ENCODE data around the gene LRRC53.

The LRRC53 gene

DNA sequence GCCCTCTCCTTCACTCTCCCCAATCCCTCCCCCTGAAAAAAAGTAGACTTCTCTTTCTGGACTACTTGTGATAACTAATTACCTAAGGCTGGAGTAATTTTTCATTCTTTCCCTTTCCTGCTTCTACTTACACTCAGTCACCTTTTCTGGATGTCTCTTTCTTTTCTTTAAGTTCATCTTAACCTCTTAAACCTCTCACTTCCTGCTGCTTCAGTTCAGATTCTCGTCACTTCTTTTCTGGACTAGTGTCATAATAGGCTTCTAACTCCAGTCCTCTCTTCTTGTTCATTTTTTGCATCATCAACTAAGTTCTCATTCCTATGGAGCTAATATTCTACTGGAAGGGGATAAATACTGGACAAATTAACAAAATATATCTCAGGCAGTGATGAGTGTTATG lies 75.4 kb downstream of the LRRC53 start:
- H3K27ac Mint-ChIP-seq, result no peak overlapping the region
- no peaks in the 10 kb centered on the region for H3K9me3 Mint-ChIP-seq
- H3K4me1 Mint-ChIP-seq, result peaks cover 19% of the 10 kb centered on the region
- no peaks in the 10 kb centered on the region for H3K36me3 Mint-ChIP-seq (ENCODE audit: low read depth)
- no peak for DNase-seq
- peaks cover 6% of the 10 kb centered on the region for H3K27me3 Mint-ChIP-seq (ENCODE audit: low read depth, poor library complexity)
- no peak overlapping the region for H3K4me3 Mint-ChIP-seq
- TF ChIP-seq, protein P1, sequence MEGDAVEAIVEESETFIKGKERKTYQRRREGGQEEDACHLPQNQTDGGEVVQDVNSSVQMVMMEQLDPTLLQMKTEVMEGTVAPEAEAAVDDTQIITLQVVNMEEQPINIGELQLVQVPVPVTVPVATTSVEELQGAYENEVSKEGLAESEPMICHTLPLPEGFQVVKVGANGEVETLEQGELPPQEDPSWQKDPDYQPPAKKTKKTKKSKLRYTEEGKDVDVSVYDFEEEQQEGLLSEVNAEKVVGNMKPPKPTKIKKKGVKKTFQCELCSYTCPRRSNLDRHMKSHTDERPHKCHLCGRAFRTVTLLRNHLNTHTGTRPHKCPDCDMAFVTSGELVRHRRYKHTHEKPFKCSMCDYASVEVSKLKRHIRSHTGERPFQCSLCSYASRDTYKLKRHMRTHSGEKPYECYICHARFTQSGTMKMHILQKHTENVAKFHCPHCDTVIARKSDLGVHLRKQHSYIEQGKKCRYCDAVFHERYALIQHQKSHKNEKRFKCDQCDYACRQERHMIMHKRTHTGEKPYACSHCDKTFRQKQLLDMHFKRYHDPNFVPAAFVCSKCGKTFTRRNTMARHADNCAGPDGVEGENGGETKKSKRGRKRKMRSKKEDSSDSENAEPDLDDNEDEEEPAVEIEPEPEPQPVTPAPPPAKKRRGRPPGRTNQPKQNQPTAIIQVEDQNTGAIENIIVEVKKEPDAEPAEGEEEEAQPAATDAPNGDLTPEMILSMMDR (IDR thresholded peaks at IDR 0.05), result no peak

DNA sequence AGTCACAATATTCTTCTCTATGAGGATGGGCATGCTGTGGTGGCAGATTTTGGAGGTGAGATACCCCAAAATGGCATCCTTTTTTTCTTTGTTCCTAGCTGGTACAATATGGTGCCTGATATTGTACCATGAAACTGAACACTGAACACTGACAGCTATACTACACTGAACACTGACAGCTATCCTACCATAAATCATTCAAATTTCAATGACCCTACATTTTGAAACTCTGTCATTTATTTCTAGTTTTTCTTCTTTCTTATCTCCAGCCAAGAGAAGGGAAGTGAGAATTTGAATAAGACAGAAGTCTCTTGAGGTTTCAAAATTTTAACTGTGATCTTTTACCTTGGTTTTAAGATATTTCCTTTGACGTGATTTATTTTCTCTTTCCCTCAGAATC lies 76.3 kb downstream of the LRRC53 start:
- no peak overlapping the region for H3K27ac Mint-ChIP-seq
- DNase-seq, result no peak
- no peaks in the 10 kb centered on the region for H3K9me3 Mint-ChIP-seq
- TF ChIP-seq, protein P1 (IDR thresholded peaks at IDR 0.05), result no peak
- H3K4me3 Mint-ChIP-seq, result no peak overlapping the region
- peaks cover 19% of the 10 kb centered on the region for H3K4me1 Mint-ChIP-seq
- H3K27me3 Mint-ChIP-seq (ENCODE audit: low read depth, poor library complexity), result peaks cover 6% of the 10 kb centered on the region
- H3K36me3 Mint-ChIP-seq (ENCODE audit: low read depth), result no peaks in the 10 kb centered on the region

DNA sequence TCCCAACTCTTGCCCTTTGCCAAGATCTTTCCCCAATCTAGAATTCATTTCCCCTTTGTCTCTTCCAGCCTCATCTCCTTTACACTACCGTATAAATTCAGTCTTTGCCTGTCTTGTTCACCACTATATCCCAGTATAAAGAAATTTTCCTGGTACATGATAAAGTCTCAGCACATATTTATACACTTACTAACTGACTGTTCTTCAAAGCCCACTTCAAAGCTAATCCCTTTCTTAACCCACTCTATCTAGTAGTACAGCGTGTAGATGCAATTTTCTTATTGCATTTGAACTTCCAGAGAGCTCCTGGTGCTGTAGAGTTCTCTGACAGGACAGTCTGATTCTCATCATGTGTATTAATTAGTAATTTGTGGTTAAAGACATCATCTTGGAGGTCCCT lies 78.1 kb downstream of the LRRC53 start:
- H3K27ac Mint-ChIP-seq, result no peak overlapping the region
- H3K4me1 Mint-ChIP-seq, result peaks cover 19% of the 10 kb centered on the region
- no peak for DNase-seq
- H3K9me3 Mint-ChIP-seq, result no peaks in the 10 kb centered on the region
- no peak overlapping the region for H3K4me3 Mint-ChIP-seq
- peaks cover 6% of the 10 kb centered on the region for H3K27me3 Mint-ChIP-seq (ENCODE audit: low read depth, poor library complexity)
- TF ChIP-seq, protein P1 (IDR thresholded peaks at IDR 0.05), result no peak
- no peaks in the 10 kb centered on the region for H3K36me3 Mint-ChIP-seq (ENCODE audit: low read depth)

DNA sequence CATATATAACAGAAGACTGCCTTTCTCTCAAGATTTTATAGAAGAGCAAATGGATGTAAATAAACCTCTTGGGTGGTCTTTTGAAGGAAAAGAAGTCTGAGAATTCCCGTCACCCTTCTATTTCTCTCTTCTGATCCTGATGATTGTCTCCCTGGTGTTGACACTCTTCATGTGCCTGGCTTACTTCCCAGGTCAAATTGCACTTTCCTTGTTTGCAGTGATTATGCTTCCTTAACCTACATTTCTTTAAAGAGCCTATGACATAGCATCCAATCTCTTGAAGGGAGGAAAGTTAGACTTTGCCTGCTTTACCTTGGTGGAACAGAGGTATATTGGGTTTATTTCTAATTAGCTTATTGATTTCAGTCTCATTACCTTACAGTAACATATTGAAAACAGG lies 80.1 kb downstream of the LRRC53 start:
- no peak overlapping the region for H3K27ac Mint-ChIP-seq
- no peak overlapping the region for H3K4me3 Mint-ChIP-seq
- H3K27me3 Mint-ChIP-seq (ENCODE audit: low read depth, poor library complexity), result peaks cover 6% of the 10 kb centered on the region
- no peaks in the 10 kb centered on the region for H3K36me3 Mint-ChIP-seq (ENCODE audit: low read depth)
- peaks cover 16% of the 10 kb centered on the region for H3K4me1 Mint-ChIP-seq
- TF ChIP-seq, protein P1 (IDR thresholded peaks at IDR 0.05), result no peak
- H3K9me3 Mint-ChIP-seq, result no peaks in the 10 kb centered on the region
- no peak for DNase-seq

DNA sequence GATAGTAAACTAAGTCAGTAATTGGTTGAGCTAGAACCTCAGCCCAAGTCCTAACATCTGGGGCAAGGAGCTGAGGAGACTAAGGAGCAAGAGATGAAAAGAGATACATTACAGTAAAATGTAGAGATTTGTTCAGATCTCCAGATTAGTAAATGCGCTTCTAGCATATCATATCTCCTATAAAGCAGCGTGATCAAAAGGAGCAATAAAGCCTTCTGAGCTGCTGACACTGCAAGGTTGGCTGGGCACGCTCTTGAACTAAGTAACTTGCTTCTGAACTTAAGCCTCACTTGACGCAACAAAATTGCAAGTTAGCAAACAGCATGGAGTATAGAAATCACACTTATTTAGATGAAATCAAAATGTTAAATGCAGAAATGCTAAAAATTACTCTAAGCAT lies 80.9 kb downstream of the LRRC53 start:
- peak; percentile 2 for DNase-seq
- no peak overlapping the region for H3K27ac Mint-ChIP-seq
- TF ChIP-seq, protein P1 (IDR thresholded peaks at IDR 0.05), result no peak
- peaks cover 17% of the 10 kb centered on the region for H3K4me1 Mint-ChIP-seq
- no peaks in the 10 kb centered on the region for H3K36me3 Mint-ChIP-seq (ENCODE audit: low read depth)
- no peaks in the 10 kb centered on the region for H3K9me3 Mint-ChIP-seq
- peaks cover 6% of the 10 kb centered on the region for H3K27me3 Mint-ChIP-seq (ENCODE audit: low read depth, poor library complexity)
- no peak overlapping the region for H3K4me3 Mint-ChIP-seq

DNA sequence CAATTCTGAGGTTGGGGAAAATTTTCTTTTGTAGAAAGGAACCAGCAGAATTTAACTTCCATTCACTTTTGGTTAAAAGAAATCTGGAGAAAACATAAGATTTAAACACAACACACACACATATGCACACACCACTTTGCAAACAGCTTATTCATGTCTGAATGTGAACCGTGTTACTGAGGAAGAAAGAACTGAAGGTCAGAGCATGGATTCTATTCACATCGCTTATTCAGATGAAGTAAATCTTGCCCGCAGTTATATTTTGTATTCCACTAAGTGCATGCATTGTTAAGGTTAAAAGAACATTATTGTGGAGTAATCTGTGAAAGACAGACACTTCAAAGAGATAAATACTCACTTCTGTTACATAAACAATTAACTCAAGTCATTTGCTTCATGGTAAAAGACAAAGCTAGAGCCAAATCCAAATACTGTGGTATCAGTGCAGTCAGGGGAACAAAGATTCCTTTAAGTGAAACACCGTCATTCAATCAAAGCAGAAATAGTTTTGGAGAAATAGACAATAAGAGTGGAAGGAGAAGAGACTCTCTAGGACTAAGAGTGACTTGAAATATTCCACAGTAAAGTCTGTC lies 82.0 kb downstream of the LRRC53 start:
- H3K4me3 Mint-ChIP-seq, result no peak overlapping the region
- no peak overlapping the region for H3K27ac Mint-ChIP-seq
- TF ChIP-seq, protein P1 (IDR thresholded peaks at IDR 0.05), result no peak
- H3K9me3 Mint-ChIP-seq, result no peaks in the 10 kb centered on the region
- no peaks in the 10 kb centered on the region for H3K36me3 Mint-ChIP-seq (ENCODE audit: low read depth)
- H3K4me1 Mint-ChIP-seq, result peaks cover 22% of the 10 kb centered on the region
- DNase-seq, result no peak
- peaks cover 6% of the 10 kb centered on the region for H3K27me3 Mint-ChIP-seq (ENCODE audit: low read depth, poor library complexity)

All from nephron progenitor cell (in vitro differentiated cells).